HL-60/S4 treated with retinoic acid at 250 ng/mL for 4 days and 3 days (cell line): ENCODE results near the gene DNAL4.

Experiments
- in situ Hi-C: fragments of 300-500 bp; cut with MboI; formaldehyde crosslinking; loops from 2 replicates; pipeline ENCODE4 v1.7.0; 2022; ENCODE audit warnings: low sequenced_read_pairs

The DNAL4 gene

GRCh38 chr22:38741576-38741975, 52.4 kb downstream of the DNAL4 start:
- in situ Hi-C loops, result no loop called here

GRCh38 chr22:38741166-38741565, 52.8 kb downstream of the DNAL4 start:
- in situ Hi-C loops, result no loop called here

GRCh38 chr22:38740754-38741153, 53.2 kb downstream of the DNAL4 start:
- in situ Hi-C loops, result no loop called here

GRCh38 chr22:38740116-38740723, 53.7 kb downstream of the DNAL4 start:
- in situ Hi-C loops, result no loop called here

GRCh38 chr22:38739300-38740055, 54.5 kb downstream of the DNAL4 start:
- in situ Hi-C loops, result no loop called here

GRCh38 chr22:38738475-38739070, 55.4 kb downstream of the DNAL4 start:
- in situ Hi-C loops, result no loop called here

- in situ Hi-C loops, result no loop called here
Observed at GRCh38 chr22:38737302-38738060, 56.5 kb downstream of the DNAL4 start.

- in situ Hi-C loops, result no loop called here
Observed at GRCh38 chr22:38736257-38736570, 57.7 kb downstream of the DNAL4 start.

GRCh38 chr22:38735465-38736256, 58.3 kb downstream of the DNAL4 start:
- in situ Hi-C loops, result no loop called here

GRCh38 chr22:38735126-38735464, 58.8 kb downstream of the DNAL4 start:
- in situ Hi-C loops, result no loop called here

GRCh38 chr22:38734421-38735100, 59.4 kb downstream of the DNAL4 start:
- in situ Hi-C loops, result no loop called here

- in situ Hi-C loops, result no loop called here
Observed at GRCh38 chr22:38733724-38734381, 60.1 kb downstream of the DNAL4 start.

- in situ Hi-C loops, result no loop called here
Observed at GRCh38 chr22:38733329-38733723, 60.6 kb downstream of the DNAL4 start.

GRCh38 chr22:38732251-38732815, 61.6 kb downstream of the DNAL4 start:
- in situ Hi-C loops, result no loop called here

- in situ Hi-C loops, result no loop called here
Observed at GRCh38 chr22:38731703-38732161, 62.2 kb downstream of the DNAL4 start.

- in situ Hi-C loops, result no loop called here
Observed at GRCh38 chr22:38730411-38730871, 63.5 kb downstream of the DNAL4 start.

- in situ Hi-C loops, result no loop called here
Observed at GRCh38 chr22:38729946-38730345, 64.0 kb downstream of the DNAL4 start.

GRCh38 chr22:38728871-38729796, 64.8 kb downstream of the DNAL4 start:
- in situ Hi-C loops, result no loop called here
